IPS-NIHi7 (cell line): ENCODE data around the gene ZDHHC24.
A peak's percentile ranks its signal among the peaks of the same experiment; 100 is the strongest.

Experiments
- DNase-seq: peaks from one replicate; pipeline ENCODE4 v3.0.0; 2012; ENCODE audit warnings: mixed read lengths; ENCODE audit errors: extremely low spot score

Gene ZDHHC24

GRCh38 chr11:66564984-66565383 lies 19.1 kb upstream of the ZDHHC24 start:
- no peak for DNase-seq

GRCh38 chr11:66564538-66564937 lies 18.7 kb upstream of the ZDHHC24 start:
- no peak for DNase-seq

GRCh38 chr11:66563832-66564231 lies 18.0 kb upstream of the ZDHHC24 start:
- no peak for DNase-seq

GRCh38 chr11:66562907-66563583 lies 17.2 kb upstream of the ZDHHC24 start:
- DNase-seq = no peak

GRCh38 chr11:66562275-66562674 lies 16.4 kb upstream of the ZDHHC24 start:
- no peak for DNase-seq

- DNase-seq = no peak
Measured at GRCh38 chr11:66561975-66562248, 16.1 kb upstream of the ZDHHC24 start.

GRCh38 chr11:66561178-66561974 lies 15.5 kb upstream of the ZDHHC24 start:
- no peak for DNase-seq

- DNase-seq = no peak
Measured at GRCh38 chr11:66559866-66560676, 14.2 kb upstream of the ZDHHC24 start.

- peak; percentile 76 for DNase-seq
Measured at GRCh38 chr11:66559142-66559865, 13.5 kb upstream of the ZDHHC24 start.

GRCh38 chr11:66557733-66558326 lies 12.0 kb upstream of the ZDHHC24 start:
- no peak for DNase-seq

GRCh38 chr11:66556086-66556485 lies 10.2 kb upstream of the ZDHHC24 start:
- no peak for DNase-seq

GRCh38 chr11:66555416-66555815 lies 9.6 kb upstream of the ZDHHC24 start:
- DNase-seq = no peak

- no peak for DNase-seq
Measured at GRCh38 chr11:66554602-66555001, 8.8 kb upstream of the ZDHHC24 start.

GRCh38 chr11:66550887-66551286 lies 5.0 kb upstream of the ZDHHC24 start:
- DNase-seq = no peak

GRCh38 chr11:66549696-66550095 lies 3.8 kb upstream of the ZDHHC24 start:
- no peak for DNase-seq

- no peak for DNase-seq
Measured at GRCh38 chr11:66548774-66549630, 3.2 kb upstream of the ZDHHC24 start.

- DNase-seq = no peak
Measured at GRCh38 chr11:66548041-66548440, 2.2 kb upstream of the ZDHHC24 start.

- DNase-seq = peak; percentile 59
Measured at GRCh38 chr11:66547662-66548009, 1.8 kb upstream of the ZDHHC24 start.

GRCh38 chr11:66546966-66547661 lies 1.3 kb upstream of the ZDHHC24 start:
- DNase-seq = no peak

- peak; percentile 85 for DNase-seq
Measured at GRCh38 chr11:66546368-66546965, 619 bp upstream of the ZDHHC24 start, which contains the start of gene ACTN3. Gene ACTN3 (plus strand): TSS chr11:66546903. CDS start chr11:66546938, 35 bp downstream.
